Vagina (tissue), 2 donors: ENCODE results near the gene DMRT1. TPM values are rescaled to one million over a fixed set of nuclear protein-coding genes. Genes with fewer than 3 reads are reported as not detected.

Source experiments
- DNase-seq, 2 donors: peaks; one replicate each; pipeline ENCODE4 v3.0.0-alpha.2; 2017; ENCODE audit errors: extremely low spot score in 2 of 2
- H3K27ac ChIP-seq: fragments of 200-600 bp; sonication (generic); one replicate; pipeline ENCODE4 v1.5.1; 2019
- H3K27me3 ChIP-seq: fragments of 200-600 bp; sonication (generic); one replicate; pipeline ENCODE4 v1.5.1; 2019
- H3K36me3 ChIP-seq, 2 donors: fragments of 200-600 bp; sonication (generic); one replicate each; pipeline ENCODE4 v1.5.1; 2017 to 2019
- H3K4me1 ChIP-seq: fragments of 200-600 bp; sonication (generic); one replicate; pipeline ENCODE4 v1.5.1; 2019
- H3K4me3 ChIP-seq, 2 donors: fragments of 200-600 bp; sonication (generic); 1 replicate in 1 of 2; 2 replicates in 1 of 2; pipeline ENCODE4 v1.5.1; 2016 to 2019
- H3K9me3 ChIP-seq: fragments of 200-600 bp; sonication (generic); one replicate; pipeline ENCODE4 v1.5.1; 2019
- POLR2A ChIP-seq, 2 donors: fragments of 450-650 bp; IDR thresholded peaks; one replicate each; pipeline ENCODE4 v1.6.1; 2017; ENCODE audit warnings: antibody characterized with exemption in 2 of 2, mild to moderate bottlenecking in 2 of 2, moderate library complexity in 2 of 2
- POLR2AphosphoS5 ChIP-seq, 2 donors: sonication (generic); formaldehyde crosslinking; IDR thresholded peaks; one replicate each; pipeline ENCODE4 v1.9.0; 2017; ENCODE audit warnings: antibody characterized with exemption in 2 of 2, mild to moderate bottlenecking in 2 of 2, low read depth in 1 of 2; ENCODE audit not compliant: insufficient read depth in 1 of 2
- intact Hi-C: fragments of 100-400 bp; cut with DNase I; formaldehyde crosslinking; loops from one replicate; pipeline ENCODE4 v1.15.1; 2023
- small RNA-seq: library from RNA; depleted of rRNA; stranded (forward); fragments of <200 nt; gene quantifications from one replicate; pipeline ENCODE3, GENCODE V24; 2016
- total RNA-seq: library from RNA; depleted of rRNA; stranded (reverse); fragments of >200 nt; gene quantifications from one replicate; pipeline ENCODE4 v1.2.3, GENCODE V29; 2016
- TF ChIP-seq, protein P1 (sequence below), 3 experiments: fragments of 450-650 bp in 2 of 3; fragments of 200-600 bp in 1 of 3; sonication (generic) in 1 of 3; IDR thresholded peaks; one replicate each; pipeline ENCODE4 v1.5.1; 2017 to 2019; ENCODE audit warnings: antibody characterized with exemption in 3 of 3, mild to moderate bottlenecking in 2 of 3, moderate library complexity in 2 of 3

Gene DMRT1
- total RNA-seq, 1 donor from 2014 or later, result not detected

DNA sequence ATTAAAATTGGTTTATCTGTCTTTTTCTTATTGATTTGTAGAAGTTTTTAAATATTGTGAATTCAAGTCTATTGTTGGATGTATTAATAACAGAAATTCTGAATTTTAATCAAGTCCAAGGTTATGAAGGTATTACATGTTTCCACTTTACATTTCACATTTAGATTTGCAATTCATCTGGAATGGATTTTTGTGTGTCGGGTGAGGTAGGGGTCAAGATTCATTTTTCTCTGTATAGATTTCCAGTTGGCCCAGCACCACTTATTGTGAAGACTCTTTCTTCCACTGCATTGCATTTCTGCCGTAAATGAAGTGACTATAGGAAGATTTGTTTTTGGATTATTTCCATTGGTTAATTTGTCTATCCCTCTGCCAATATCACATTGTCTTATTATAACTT lies 173.1 kb downstream of the DMRT1 start:
- no peaks in the 10 kb centered on the region for H3K4me1 ChIP-seq
- no peak overlapping the region for H3K4me3 ChIP-seq
- H3K36me3 ChIP-seq, result no peaks in the 10 kb centered on the region
- intact Hi-C loops, result no loop called here
- no peak overlapping the region for H3K27ac ChIP-seq
- no peak for TF ChIP-seq POLR2A (IDR thresholded peaks at IDR 0.05)
- TF ChIP-seq, protein P1, sequence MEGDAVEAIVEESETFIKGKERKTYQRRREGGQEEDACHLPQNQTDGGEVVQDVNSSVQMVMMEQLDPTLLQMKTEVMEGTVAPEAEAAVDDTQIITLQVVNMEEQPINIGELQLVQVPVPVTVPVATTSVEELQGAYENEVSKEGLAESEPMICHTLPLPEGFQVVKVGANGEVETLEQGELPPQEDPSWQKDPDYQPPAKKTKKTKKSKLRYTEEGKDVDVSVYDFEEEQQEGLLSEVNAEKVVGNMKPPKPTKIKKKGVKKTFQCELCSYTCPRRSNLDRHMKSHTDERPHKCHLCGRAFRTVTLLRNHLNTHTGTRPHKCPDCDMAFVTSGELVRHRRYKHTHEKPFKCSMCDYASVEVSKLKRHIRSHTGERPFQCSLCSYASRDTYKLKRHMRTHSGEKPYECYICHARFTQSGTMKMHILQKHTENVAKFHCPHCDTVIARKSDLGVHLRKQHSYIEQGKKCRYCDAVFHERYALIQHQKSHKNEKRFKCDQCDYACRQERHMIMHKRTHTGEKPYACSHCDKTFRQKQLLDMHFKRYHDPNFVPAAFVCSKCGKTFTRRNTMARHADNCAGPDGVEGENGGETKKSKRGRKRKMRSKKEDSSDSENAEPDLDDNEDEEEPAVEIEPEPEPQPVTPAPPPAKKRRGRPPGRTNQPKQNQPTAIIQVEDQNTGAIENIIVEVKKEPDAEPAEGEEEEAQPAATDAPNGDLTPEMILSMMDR (IDR thresholded peaks at IDR 0.05), result no peak
- no peak for TF ChIP-seq POLR2AphosphoS5 (IDR thresholded peaks at IDR 0.05; ENCODE audit: insufficient read depth in 1 of 2, low read depth in 1 of 2)
- no peaks in the 10 kb centered on the region for H3K27me3 ChIP-seq
- no peak for DNase-seq
- H3K9me3 ChIP-seq, result no peaks in the 10 kb centered on the region

GRCh38 chr9:1018121-1018520 lies 176.6 kb downstream of the DMRT1 start:
- no peak overlapping the region for H3K4me3 ChIP-seq
- H3K27me3 ChIP-seq, result no peaks in the 10 kb centered on the region
- H3K36me3 ChIP-seq, result no peaks in the 10 kb centered on the region
- H3K4me1 ChIP-seq, result no peaks in the 10 kb centered on the region
- no peaks in the 10 kb centered on the region for H3K9me3 ChIP-seq
- H3K27ac ChIP-seq, result no peak overlapping the region
- TF ChIP-seq POLR2AphosphoS5 (IDR thresholded peaks at IDR 0.05; ENCODE audit: insufficient read depth in 1 of 2, low read depth in 1 of 2) (no peak), POLR2A (IDR thresholded peaks at IDR 0.05) (no peak)
- TF ChIP-seq, protein P1 (IDR thresholded peaks at IDR 0.05), result no peak
- DNase-seq, result no peak
- intact Hi-C loops, result no loop called here

Small RNA genes lying within 50 kb of the gene (small RNA-seq; reads per million reads assigned to genes)
- gene RNU6-1073P, result not detected

Other genes with a start within 250 kb of the DMRT1 start
- gene DMRT3, start 135.0 kb downstream of the DMRT1 start, total RNA-seq, result not detected
- gene DMRT2, start 208.7 kb downstream of the DMRT1 start, total RNA-seq, result 2.5 TPM